K562 (cell line): ENCODE results near the gene SPTBN4. TPM values are rescaled to one million over a fixed set of nuclear protein-coding genes. Genes with fewer than 3 reads are reported as not detected.

Experiments used
- DACH1 ChIP-seq: fragments of 450-650 bp; IDR thresholded peaks from 2 replicates; pipeline ENCODE4 v1.6.1; 2018; ENCODE audit not compliant: partially characterized antibody
- EP400 ChIP-seq: fragments of 450-650 bp; IDR thresholded peaks from 2 replicates; pipeline ENCODE4 v1.6.1; 2017; ENCODE audit warnings: antibody characterized with exemption, mild to moderate bottlenecking, moderate library complexity
- NBN ChIP-seq: fragments of 450-650 bp; IDR thresholded peaks from 2 replicates; pipeline ENCODE4 v1.6.1; 2016; ENCODE audit warnings: low read depth, mild to moderate bottlenecking
- NR2C2 ChIP-seq, 2 experiments: fragments of 200-800 bp in 1 of 2; sonication (Bioruptor generic) in 1 of 2; sonication (generic) in 1 of 2; formaldehyde crosslinking in 1 of 2; IDR thresholded peaks; 2 replicates each; pipeline versions ENCODE4 v1.6.1 to v1.8.0; 2016 to 2022; ENCODE audit warnings: mild to moderate bottlenecking in 1 of 2, missing compliant biosample characterization in 1 of 2, missing genetic modification characterization in 1 of 2, missing genetic modification reagents in 1 of 2
- PURB ChIP-seq: sonication (generic); formaldehyde crosslinking; IDR thresholded peaks from 2 replicates; pipeline ENCODE4 v1.9.0; 2021; ENCODE audit warnings: low read depth, mild to moderate bottlenecking, missing genetic modification reagents
- RAD51 ChIP-seq: fragments of 450-650 bp; IDR thresholded peaks from 2 replicates; pipeline ENCODE4 v1.7.1; 2016; ENCODE audit warnings: low read depth, mild to moderate bottlenecking, borderline replicate concordance
- RBM17 ChIP-seq: fragments of 200-400 bp; formaldehyde crosslinking; IDR thresholded peaks from 2 replicates; pipeline ENCODE4 v1.6.1; 2017; ENCODE audit warnings: low read depth, mild to moderate bottlenecking, low read length, borderline replicate concordance
- SRF ChIP-seq, 2 experiments: fragments of 250-450, 450-650 bp in 1 of 2; sonication (Bioruptor Pico) in 1 of 2; sonication (generic) in 1 of 2; formaldehyde crosslinking; IDR thresholded peaks; 2 replicates each; pipeline versions ENCODE4 v1.5.0 to v1.5.1; 2020 to 2022; ENCODE audit warnings: mild to moderate bottlenecking in 1 of 2, missing genetic modification reagents in 1 of 2
- STAG1 ChIP-seq: sonication (generic); formaldehyde crosslinking; IDR thresholded peaks from 2 replicates; pipeline ENCODE4 v1.5.0; 2020; ENCODE audit warnings: missing genetic modification reagents, borderline replicate concordance
- ZEB2 ChIP-seq: fragments of 450-650 bp; IDR thresholded peaks from 2 replicates; pipeline ENCODE4 v1.6.1; 2016
- polyA plus RNA-seq, 8 experiments: library from polyadenylated mRNA; depleted of rRNA in 4 of 8; stranded (reverse) in 5 of 8; unstranded in 3 of 8; fragments of >200 nt; fragmentation: Nextera tagmentation in 2 of 8; fragmentation: Illumina TruSeq in 1 of 8; extraction: Ambion mirVana in 2 of 8; extraction: Trizol in 1 of 8; gene quantifications; 2 replicates each; pipeline versions ENCODE4 v1.2.1 to v1.2.3, GENCODE V29; 2011 to 2014; ENCODE audit warnings: inconsistent platforms in 1 of 8, missing spikeins in 1 of 8
- total RNA-seq, 7 experiments: library from RNA; depleted of rRNA in 6 of 7; stranded (reverse); fragments of >200 nt in 6 of 7; fragmentation: Illumina TruSeq in 2 of 7; extraction: Trizol in 2 of 7; gene quantifications; 2 replicates each; pipeline versions ENCODE4 v1.2.1 to v1.2.3, GENCODE V29; 2011 to 2021; ENCODE audit warnings: low replicate concordance in 1 of 7
- TF ChIP-seq, protein P1 (sequence below): fragments of 450-650 bp; IDR thresholded peaks from 2 replicates; pipeline ENCODE4 v1.7.1; 2018; ENCODE audit warnings: mild to moderate bottlenecking, low read depth; ENCODE audit not compliant: partially characterized antibody
- TF ChIP-seq, protein P2 (sequence below), 2 experiments: fragments of 250-450 bp in 1 of 2; fragments of 450-650 bp in 1 of 2; sonication (Bioruptor Pico) in 1 of 2; IDR thresholded peaks; 2 replicates each; pipeline versions ENCODE4 v1.6.1 to v1.8.0; 2016 to 2021; ENCODE audit warnings: mild to moderate bottlenecking in 2 of 2, moderate library complexity in 2 of 2, missing compliant biosample characterization in 1 of 2, missing genetic modification characterization in 1 of 2
- TF ChIP-seq, protein P3 (sequence below): IDR thresholded peaks from 3 replicates; pipeline ENCODE4 v1.6.1; 2011; ENCODE audit warnings: borderline replicate concordance, mild to moderate bottlenecking; ENCODE audit not compliant: insufficient read length, insufficient read depth

SPTBN4 gene
- total and polyA plus RNA-seq, 9 of the 15 experiments (the other 6 are each of a cell fraction or from before 2014, with no cell fraction given), result 0.01 to 1.5 (median 0.86) TPM

DNA sequence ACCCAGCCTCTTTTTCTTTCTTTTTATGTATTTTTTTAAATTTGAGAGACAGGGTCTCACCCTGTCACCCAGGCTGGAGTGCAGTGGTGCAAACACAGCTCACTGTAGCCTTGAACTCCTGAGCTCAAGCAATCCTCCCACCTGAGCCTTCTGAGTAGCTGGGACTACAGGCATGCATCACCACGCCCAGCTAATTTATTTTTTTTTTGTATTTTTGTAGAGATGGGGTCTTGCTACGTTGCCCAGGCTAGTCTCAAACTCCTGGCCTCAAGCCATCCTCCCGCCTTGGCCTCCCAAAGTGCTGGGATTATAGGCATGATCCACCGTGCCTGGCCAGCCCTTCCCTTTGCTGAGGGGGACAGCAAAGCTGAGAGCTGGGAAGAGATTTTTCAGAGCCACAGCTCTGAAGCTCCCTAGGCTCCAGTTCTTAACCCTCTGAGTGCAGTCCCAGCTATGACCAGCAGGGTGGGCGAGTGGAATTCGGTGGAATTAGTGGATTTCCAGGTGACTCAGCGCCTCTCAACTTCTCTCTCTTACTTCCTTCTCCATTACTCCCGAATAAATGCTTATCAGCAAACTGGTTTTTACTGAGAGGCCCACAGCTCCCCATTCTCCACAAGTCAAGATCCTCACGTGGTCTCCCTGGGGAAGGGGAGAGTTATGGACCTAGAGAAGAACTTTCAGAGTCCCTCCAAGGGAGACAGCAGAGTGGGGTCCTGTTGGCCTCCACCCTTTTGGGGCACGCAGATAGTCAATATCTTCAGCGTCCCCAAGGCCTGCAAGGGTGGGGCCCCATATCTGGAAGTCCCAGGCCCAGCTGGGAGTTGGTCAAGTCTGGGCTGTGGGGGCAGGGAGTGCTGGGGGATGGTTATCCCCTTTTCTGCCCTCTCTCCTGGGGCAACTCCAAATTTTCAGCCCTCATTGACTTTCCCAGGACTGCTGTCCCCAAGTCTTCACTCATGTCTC is 2.5 kb upstream of the SPTBN4 start (continued):
- TF ChIP-seq, protein P1, sequence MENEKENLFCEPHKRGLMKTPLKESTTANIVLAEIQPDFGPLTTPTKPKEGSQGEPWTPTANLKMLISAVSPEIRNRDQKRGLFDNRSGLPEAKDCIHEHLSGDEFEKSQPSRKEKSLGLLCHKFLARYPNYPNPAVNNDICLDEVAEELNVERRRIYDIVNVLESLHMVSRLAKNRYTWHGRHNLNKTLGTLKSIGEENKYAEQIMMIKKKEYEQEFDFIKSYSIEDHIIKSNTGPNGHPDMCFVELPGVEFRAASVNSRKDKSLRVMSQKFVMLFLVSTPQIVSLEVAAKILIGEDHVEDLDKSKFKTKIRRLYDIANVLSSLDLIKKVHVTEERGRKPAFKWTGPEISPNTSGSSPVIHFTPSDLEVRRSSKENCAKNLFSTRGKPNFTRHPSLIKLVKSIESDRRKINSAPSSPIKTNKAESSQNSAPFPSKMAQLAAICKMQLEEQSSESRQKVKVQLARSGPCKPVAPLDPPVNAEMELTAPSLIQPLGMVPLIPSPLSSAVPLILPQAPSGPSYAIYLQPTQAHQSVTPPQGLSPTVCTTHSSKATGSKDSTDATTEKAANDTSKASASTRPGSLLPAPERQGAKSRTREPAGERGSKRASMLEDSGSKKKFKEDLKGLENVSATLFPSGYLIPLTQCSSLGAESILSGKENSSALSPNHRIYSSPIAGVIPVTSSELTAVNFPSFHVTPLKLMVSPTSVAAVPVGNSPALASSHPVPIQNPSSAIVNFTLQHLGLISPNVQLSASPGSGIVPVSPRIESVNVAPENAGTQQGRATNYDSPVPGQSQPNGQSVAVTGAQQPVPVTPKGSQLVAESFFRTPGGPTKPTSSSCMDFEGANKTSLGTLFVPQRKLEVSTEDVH, result no peak
- peak; percentile 82 for TF ChIP-seq EP400
- no peak for TF ChIP-seq NR2C2 (CRISPR knock-in tag; IDR thresholded peaks at IDR 0.05)
- TF ChIP-seq NR2C2 (tag; IDR thresholded peaks at IDR 0.05), result no peak
- peak; percentile 34 for TF ChIP-seq DACH1
- TF ChIP-seq PURB (CRISPR knock-in tag), result no peak
- TF ChIP-seq, protein P2, sequence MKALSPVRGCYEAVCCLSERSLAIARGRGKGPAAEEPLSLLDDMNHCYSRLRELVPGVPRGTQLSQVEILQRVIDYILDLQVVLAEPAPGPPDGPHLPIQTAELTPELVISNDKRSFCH (CRISPR knock-in tag; IDR thresholded peaks at IDR 0.05), result no peak
- TF ChIP-seq, protein P2 (tag; IDR thresholded peaks at IDR 0.05), result peak; percentile 92
- TF ChIP-seq ZEB2, result peak; percentile 64; the same call in 1 of the 2 replicates
- peak in 1 of 2 experiments; percentile 10; a peak in 1 of 4 replicates for TF ChIP-seq SRF (CRISPR knock-in tag; IDR thresholded peaks at IDR 0.05)
- TF ChIP-seq STAG1 (CRISPR knock-in tag), result no peak
- TF ChIP-seq, protein P3, sequence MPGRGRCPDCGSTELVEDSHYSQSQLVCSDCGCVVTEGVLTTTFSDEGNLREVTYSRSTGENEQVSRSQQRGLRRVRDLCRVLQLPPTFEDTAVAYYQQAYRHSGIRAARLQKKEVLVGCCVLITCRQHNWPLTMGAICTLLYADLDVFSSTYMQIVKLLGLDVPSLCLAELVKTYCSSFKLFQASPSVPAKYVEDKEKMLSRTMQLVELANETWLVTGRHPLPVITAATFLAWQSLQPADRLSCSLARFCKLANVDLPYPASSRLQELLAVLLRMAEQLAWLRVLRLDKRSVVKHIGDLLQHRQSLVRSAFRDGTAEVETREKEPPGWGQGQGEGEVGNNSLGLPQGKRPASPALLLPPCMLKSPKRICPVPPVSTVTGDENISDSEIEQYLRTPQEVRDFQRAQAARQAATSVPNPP, result no peak
- no peak for TF ChIP-seq RBM17
- TF ChIP-seq RAD51, result peak; percentile 70
- TF ChIP-seq NBN, result peak; percentile 57
